ENCODE measurements around the gene FAF1.

The FAF1 gene

DNA sequence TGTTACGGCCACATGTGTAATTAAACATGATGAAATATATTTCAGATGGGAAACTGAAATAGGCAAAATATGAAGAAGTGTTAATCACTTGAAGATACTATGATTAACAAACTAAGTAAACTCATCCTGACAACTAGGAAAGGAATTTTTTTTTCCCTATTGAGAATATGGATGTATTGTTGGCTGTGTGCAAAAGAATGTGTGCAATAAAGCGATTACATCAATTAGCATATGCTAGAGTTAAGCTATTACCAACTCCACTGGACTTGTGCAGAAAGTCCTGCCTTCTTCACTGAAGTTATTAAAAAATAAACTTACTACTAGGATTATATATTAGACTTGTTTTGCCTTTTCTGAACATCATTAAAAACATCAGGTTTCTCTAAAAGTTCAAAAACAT is 393.7 kb downstream of the FAF1 start:
- CTCF ChIA-PET, result no interaction called here
- no peak for DNase-seq (ENCODE audit: low read depth, low spot score)
- H3K4me3 ChIP-seq (ENCODE audit: low read depth, low read length), result no peak overlapping the region
- POLR2A ChIA-PET, result no interaction called here
- TF ChIP-seq, protein P1, sequence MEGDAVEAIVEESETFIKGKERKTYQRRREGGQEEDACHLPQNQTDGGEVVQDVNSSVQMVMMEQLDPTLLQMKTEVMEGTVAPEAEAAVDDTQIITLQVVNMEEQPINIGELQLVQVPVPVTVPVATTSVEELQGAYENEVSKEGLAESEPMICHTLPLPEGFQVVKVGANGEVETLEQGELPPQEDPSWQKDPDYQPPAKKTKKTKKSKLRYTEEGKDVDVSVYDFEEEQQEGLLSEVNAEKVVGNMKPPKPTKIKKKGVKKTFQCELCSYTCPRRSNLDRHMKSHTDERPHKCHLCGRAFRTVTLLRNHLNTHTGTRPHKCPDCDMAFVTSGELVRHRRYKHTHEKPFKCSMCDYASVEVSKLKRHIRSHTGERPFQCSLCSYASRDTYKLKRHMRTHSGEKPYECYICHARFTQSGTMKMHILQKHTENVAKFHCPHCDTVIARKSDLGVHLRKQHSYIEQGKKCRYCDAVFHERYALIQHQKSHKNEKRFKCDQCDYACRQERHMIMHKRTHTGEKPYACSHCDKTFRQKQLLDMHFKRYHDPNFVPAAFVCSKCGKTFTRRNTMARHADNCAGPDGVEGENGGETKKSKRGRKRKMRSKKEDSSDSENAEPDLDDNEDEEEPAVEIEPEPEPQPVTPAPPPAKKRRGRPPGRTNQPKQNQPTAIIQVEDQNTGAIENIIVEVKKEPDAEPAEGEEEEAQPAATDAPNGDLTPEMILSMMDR (IDR thresholded peaks at IDR 0.05; ENCODE audit: insufficient read depth, low read length, missing control alignments), result no peak

DNA sequence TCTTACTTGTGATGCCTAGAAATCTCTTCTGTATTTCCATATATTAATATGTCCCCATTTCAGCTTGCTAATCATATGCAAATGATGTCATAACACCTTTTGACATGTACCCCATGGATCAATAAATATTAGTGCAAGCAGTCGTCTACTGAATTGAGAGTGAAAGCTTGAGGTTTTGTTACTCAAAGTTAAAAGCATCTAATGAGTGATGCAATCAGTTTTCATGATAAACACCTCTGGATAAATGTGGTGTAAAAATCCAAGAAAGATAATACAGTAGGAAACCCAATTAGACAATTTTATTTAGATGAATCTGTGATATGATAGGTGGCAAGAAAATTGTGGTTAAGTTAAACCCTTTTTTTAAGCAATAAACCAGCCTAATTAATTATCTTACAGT is 395.6 kb downstream of the FAF1 start:
- CTCF ChIA-PET, result interaction anchor here (1.6 kb wide), 1 partner anchor 40 kb away, joined by 5 read pairs; no protein-coding TSS in a partner anchor
- TF ChIP-seq, protein P1 (IDR thresholded peaks at IDR 0.05; ENCODE audit: insufficient read depth, low read length, missing control alignments), result no peak
- POLR2A ChIA-PET, result no interaction called here

DNA sequence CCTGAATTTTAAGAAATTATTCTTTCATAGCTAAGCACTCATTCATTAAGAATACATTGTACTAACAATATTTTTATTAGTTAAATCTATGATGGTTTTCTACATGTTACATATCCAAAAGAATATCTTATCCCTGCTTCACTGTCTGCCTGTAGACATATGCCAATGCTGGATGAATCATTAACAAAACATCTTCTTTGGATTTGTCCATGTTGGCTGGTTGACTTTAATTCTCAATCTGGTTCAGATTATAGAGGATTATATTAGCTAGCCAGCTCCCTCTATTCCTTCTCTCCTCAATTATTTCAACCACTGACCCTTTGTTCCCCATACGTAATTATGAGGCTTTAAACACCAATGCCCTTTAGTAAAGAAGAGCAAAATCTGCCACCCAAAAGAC is 398.0 kb downstream of the FAF1 start:
- DNase-seq (ENCODE audit: low read depth, low spot score), result no peak
- no peak overlapping the region for H3K4me3 ChIP-seq (ENCODE audit: low read depth, low read length)
- ChIA-PET POLR2A (no interaction called here), CTCF (interaction anchor here (1.5 kb wide), 1 partner anchor 43 kb away, joined by 4 read pairs; no protein-coding TSS in a partner anchor)
- TF ChIP-seq, protein P1 (IDR thresholded peaks at IDR 0.05; ENCODE audit: insufficient read depth, low read length, missing control alignments), result no peak

More for the DNA sequence above, 395.6 kb downstream of the FAF1 start:
- no peak overlapping the region for H3K4me3 ChIP-seq (ENCODE audit: low read depth, low read length)
- DNase-seq (ENCODE audit: low read depth, low spot score), result no peak

DNA sequence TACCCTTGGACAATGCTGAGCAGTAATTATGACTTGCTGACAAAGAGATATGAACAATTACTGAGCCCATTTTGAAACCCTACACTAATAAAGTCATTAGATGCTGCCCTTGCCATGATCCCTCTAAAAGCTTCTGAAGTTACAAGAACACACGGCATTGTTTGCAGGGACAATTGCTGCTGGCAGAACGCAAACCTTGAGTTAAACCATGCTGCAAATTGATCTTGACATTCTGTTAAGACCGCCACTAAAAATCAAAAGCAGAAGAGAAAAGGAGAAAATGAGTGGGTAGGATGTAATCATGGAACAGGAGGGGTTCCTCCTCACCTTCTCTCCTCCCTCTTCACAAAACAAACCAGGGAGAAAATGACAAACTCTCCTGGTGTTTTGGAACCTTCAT is 400.6 kb downstream of the FAF1 start:
- ChIA-PET CTCF (no interaction called here), POLR2A (no interaction called here)
- no peak for DNase-seq (ENCODE audit: low read depth, low spot score)
- TF ChIP-seq, protein P1 (IDR thresholded peaks at IDR 0.05; ENCODE audit: insufficient read depth, low read length, missing control alignments), result no peak
- no peak overlapping the region for H3K4me3 ChIP-seq (ENCODE audit: low read depth, low read length)

GRCh38 chr1:50553921-50554320 is 406.1 kb downstream of the FAF1 start:
- CTCF ChIA-PET, result interaction anchor here (0.7 kb wide), 1 partner anchor 9 kb away, joined by 3 read pairs; no protein-coding TSS in a partner anchor
- POLR2A ChIA-PET, result no interaction called here
- no peak overlapping the region for H3K4me3 ChIP-seq (ENCODE audit: low read depth, low read length)
- TF ChIP-seq, protein P1 (IDR thresholded peaks at IDR 0.05; ENCODE audit: insufficient read depth, low read length, missing control alignments), result no peak
- DNase-seq (ENCODE audit: low read depth, low spot score), result no peak

DNA sequence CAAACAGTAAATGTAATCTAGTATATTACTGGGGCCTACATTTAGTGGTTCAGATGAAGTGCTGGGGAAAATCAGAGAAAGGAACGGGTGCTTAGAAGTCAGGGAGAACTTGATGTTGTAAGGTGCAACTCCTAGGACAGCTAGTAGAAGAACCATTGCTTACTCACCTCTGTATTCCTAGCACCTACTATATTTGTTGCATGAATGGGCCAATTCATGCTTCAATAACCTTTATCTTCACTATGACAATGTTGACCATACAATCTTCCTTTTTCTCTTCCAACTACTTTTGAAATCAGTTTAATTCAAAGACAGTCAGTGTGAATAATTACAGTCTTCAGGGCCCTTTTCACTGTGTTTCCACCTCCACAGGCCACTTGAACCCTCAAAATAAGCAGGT is 411.8 kb downstream of the FAF1 start:
- POLR2A ChIA-PET, result no interaction called here
- no peak for DNase-seq (ENCODE audit: low read depth, low spot score)
- TF ChIP-seq, protein P1 (IDR thresholded peaks at IDR 0.05; ENCODE audit: insufficient read depth, low read length, missing control alignments), result no peak
- CTCF ChIA-PET, result no interaction called here
- H3K4me3 ChIP-seq (ENCODE audit: low read depth, low read length), result no peak overlapping the region
